ENCODE measurements around the gene EPOP. TPM values are rescaled to one million over a fixed set of nuclear protein-coding genes. Genes with fewer than 3 reads are reported as not detected.
A peak's percentile ranks its signal among the peaks of the same experiment; 100 is the strongest.

Gene EPOP
- total and polyA plus RNA-seq, 7 donors = 0.21 to 1.2 (median 0.50) TPM

DNA sequence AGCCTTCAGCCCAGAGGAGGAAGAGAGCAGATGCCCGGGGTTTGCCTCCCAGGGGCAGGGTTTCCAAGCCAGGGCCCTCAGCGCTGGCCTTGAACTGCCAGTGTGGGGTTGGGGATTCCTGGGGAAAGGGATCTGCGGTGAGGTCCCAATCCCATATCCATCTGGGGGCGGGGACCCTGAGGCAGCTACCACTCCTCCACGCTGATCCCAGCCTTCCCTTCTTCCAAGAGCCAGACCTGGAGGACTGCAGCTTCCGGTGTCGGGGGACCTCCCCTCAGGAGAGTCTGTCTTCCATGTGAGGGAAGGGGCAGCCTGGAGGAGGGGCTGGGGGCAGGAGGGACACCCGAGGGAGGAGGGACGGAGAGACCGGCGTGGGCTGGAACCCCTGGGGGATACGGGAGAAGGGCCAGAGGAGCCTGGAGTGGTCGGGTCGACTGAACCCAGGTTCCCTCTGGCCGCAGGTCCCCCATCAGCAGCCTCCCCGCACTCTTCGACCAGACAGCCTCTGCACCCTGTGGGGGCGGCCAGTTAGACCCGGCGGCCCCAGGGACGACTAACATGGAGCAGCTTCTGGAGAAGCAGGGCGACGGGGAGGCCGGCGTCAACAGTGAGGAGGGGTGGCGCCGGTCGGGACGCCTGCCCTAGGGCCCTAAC is 44.7 kb upstream of the EPOP start:
- Histone ChIP-seq H3K27me3 (ENCODE audit: insufficient read depth in 3 of 3, low read length in 2 of 3) (no peaks in the 10 kb centered on the region), H3K9me3 (no peaks in the 10 kb centered on the region), H3K4me1 (no peaks in the 10 kb centered on the region), H3K36me3 (ENCODE audit: insufficient read depth in 1 of 2, low read depth in 1 of 2) (peaks cover 7 to 96% of the 10 kb centered on the region in 2 donors), H3K27ac (no peak overlapping the region), H3K4me3 (no peak overlapping the region)
- intact Hi-C loops (cut with DNase I) = no loop called here
- WGBS, 3 donors = 87 to 89% (median 87%) methylated on average over 28 to 29 of the region's 29 CpGs
- ATAC-seq (peak in 2 of 4 donors; percentile 10 to 11), DNase-seq (no peak)
- TF ChIP-seq, protein P1, sequence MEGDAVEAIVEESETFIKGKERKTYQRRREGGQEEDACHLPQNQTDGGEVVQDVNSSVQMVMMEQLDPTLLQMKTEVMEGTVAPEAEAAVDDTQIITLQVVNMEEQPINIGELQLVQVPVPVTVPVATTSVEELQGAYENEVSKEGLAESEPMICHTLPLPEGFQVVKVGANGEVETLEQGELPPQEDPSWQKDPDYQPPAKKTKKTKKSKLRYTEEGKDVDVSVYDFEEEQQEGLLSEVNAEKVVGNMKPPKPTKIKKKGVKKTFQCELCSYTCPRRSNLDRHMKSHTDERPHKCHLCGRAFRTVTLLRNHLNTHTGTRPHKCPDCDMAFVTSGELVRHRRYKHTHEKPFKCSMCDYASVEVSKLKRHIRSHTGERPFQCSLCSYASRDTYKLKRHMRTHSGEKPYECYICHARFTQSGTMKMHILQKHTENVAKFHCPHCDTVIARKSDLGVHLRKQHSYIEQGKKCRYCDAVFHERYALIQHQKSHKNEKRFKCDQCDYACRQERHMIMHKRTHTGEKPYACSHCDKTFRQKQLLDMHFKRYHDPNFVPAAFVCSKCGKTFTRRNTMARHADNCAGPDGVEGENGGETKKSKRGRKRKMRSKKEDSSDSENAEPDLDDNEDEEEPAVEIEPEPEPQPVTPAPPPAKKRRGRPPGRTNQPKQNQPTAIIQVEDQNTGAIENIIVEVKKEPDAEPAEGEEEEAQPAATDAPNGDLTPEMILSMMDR (IDR thresholded peaks at IDR 0.05) = no peak

DNA sequence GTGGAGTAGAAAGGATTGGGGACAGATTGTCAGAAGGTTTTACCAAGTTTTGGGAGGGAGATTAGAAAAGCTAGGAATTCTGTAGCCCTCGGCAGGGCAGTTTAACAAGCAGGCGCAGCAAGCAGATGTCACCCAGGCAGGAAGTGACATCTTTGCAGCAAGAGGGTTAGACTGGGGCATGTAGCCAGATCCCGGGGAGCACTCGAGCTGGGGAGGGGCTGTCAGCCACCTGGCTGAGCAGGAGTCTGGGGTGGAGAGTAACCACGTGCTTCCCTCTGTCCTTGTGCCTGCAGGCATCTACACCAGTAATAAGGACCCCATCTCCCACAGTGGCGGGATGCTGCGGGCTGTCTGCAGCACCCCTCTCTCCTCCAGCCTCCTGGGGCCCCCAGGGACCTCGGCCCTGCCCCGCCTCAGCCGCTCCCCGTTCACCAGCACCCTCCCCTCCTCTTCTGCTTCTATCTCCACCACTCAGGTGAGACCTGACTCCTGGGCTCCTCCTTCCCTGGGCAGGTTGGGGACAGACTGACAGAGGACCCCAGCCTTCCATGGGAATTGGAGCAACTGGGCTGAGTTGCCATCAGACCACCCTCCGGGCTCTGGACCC is 42.5 kb upstream of the EPOP start:
- WGBS, 3 donors = 76 to 85% (median 79%) methylated on average over 11 to 12 of the region's 12 CpGs
- peaks cover 7 to 100% of the 10 kb centered on the region in 2 donors for H3K36me3 ChIP-seq (ENCODE audit: insufficient read depth in 1 of 2, low read depth in 1 of 2)

DNA sequence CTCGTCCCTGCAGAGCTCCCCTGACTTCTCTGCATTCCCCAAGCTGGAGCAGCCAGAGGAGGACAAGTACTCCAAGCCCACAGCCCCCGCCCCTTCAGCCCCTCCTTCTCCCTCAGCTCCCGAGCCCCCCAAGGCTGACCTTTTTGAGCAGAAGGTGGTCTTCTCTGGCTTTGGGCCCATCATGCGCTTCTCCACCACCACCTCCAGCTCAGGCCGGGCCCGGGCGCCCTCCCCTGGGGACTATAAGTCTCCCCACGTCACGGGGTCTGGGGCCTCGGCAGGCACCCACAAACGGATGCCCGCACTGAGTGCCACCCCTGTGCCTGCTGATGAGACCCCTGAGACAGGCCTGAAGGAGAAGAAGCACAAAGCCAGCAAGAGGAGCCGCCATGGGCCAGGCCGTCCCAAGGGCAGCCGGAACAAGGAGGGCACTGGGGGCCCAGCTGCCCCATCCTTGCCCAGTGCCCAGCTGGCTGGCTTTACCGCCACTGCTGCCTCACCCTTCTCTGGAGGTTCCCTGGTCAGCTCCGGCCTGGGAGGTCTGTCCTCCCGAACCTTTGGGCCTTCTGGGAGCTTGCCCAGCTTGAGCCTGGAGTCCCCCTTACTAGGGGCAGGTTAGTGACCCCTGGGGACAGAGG is 41.7 kb upstream of the EPOP start:
- 88 to 89% (median 89%) methylated on average over 18 of the region's 18 CpGs for WGBS, 3 donors
- H3K36me3 ChIP-seq (ENCODE audit: insufficient read depth in 1 of 2, low read depth in 1 of 2) = peaks cover 6 to 100% of the 10 kb centered on the region in 2 donors

More for the DNA sequence above, 42.5 kb upstream of the EPOP start:
- Histone ChIP-seq H3K9me3 (no peaks in the 10 kb centered on the region), H3K27ac (no peak overlapping the region), H3K27me3 (ENCODE audit: insufficient read depth in 3 of 3, low read length in 2 of 3) (no peaks in the 10 kb centered on the region), H3K4me3 (no peak overlapping the region), H3K4me1 (peaks cover 2% of the 10 kb centered on the region)
- DNase-seq (peak in 1 of 2 donors; percentile 44), ATAC-seq (no peak)
- TF ChIP-seq, protein P1 (IDR thresholded peaks at IDR 0.05) = no peak
- intact Hi-C loops (cut with DNase I) = no loop called here

DNA sequence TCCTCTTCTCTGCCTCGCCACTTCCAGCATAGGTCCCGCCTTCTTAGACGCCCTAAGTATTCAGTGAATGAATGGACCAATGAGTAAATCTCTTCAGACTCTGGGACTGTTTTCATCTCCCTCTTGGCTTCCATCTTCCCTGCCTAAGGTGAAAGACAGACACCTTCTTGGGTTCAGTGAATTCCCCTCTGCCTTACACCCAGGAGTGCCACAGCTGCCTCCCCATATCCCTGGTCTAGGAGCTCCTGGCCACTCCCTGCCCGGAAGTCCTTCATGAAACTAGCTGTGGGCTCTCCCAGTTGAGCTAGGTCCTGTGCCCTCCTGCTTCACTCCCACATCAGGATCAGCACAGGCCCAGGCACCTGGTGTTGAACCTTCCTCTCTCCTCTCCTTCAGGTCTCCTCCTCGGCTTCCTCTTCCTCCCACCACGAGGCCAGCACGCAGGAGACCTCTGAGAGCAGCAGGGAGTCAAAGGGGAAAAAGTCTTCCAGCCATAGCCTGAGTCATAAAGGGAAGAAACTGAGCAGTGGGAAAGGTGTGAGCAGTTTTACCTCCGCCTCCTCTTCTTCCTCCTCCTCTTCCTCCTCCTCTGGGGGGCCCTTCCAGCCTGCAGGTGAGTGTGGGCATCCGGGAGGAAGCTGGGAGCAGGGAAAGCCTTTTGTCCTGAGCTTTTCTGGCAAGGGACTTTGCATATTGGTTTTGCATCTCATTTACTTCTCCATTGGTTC is 40.6 kb upstream of the EPOP start:
- intact Hi-C loops (cut with DNase I) = no loop called here
- no peaks in the 10 kb centered on the region for H3K27me3 ChIP-seq (ENCODE audit: insufficient read depth in 3 of 3, low read length in 2 of 3)
- TF ChIP-seq, protein P1 (IDR thresholded peaks at IDR 0.05) = no peak
- WGBS, 3 donors = 89 to 94% (median 89%) methylated on average over 9 of the region's 9 CpGs
- H3K4me3 ChIP-seq = no peak overlapping the region
- ATAC-seq (no peak), DNase-seq (no peak)
- H3K4me1 ChIP-seq = peaks cover 20% of the 10 kb centered on the region
- H3K9me3 ChIP-seq = no peaks in the 10 kb centered on the region
- H3K36me3 ChIP-seq (ENCODE audit: insufficient read depth in 1 of 2, low read depth in 1 of 2) = peaks cover 0 to 98% of the 10 kb centered on the region in 2 donors
- H3K27ac ChIP-seq = no peak overlapping the region

More for the DNA sequence above, 41.7 kb upstream of the EPOP start:
- TF ChIP-seq, protein P1 (IDR thresholded peaks at IDR 0.05) = no peak
- H3K9me3 ChIP-seq = no peaks in the 10 kb centered on the region
- H3K4me3 ChIP-seq = no peak overlapping the region
- ATAC-seq (no peak), DNase-seq (peak in 1 of 2 donors; percentile 9)
- intact Hi-C loops (cut with DNase I) = no loop called here
- H3K4me1 ChIP-seq = peaks cover 9% of the 10 kb centered on the region
- no peaks in the 10 kb centered on the region for H3K27me3 ChIP-seq (ENCODE audit: insufficient read depth in 3 of 3, low read length in 2 of 3)
- H3K27ac ChIP-seq = no peak overlapping the region

All from psoas muscle (tissue), 8 donors.